ENCODE data around the gene RPS6KA4. TPM values are rescaled to one million over a fixed set of nuclear protein-coding genes. Genes with fewer than 3 reads are reported as not detected.
"Not testable (repeated sequence)": the region's sequence is repeated elsewhere in the genome, so short reads cannot be mapped to it uniquely, and the experiment has no call there.

Gene RPS6KA4
- total and polyA plus RNA-seq, 8 donors, result 7.4 to 18.8 (median 10.5) TPM

- H3K36me3 ChIP-seq, result peaks cover 0 to 16% (median 10%) of the 10 kb centered on the region in 3 donors
- WGBS, 2 donors, result 88 to 93% methylated on average over 24 of the region's 24 CpGs
- FAIRE-seq (no peak), ATAC-seq (no peak), DNase-seq (peak in 1 of 6 donors; percentile 23)
- no peak overlapping the region for H3K27ac ChIP-seq
- intact Hi-C loops (cut with DNase I), result no loop called here
- no peaks in the 10 kb centered on the region for H3K9me3 ChIP-seq
- no peak overlapping the region for H3K4me3 ChIP-seq
- H3K27me3 ChIP-seq, result no peaks in the 10 kb centered on the region
- peaks cover 7 to 10% (median 7%) of the 10 kb centered on the region in 3 donors for H3K4me1 ChIP-seq
- no peak for TF ChIP-seq CTCF (IDR thresholded peaks at IDR 0.05)
Observed at GRCh38 chr11:64314805-64315561, 44.0 kb upstream of the RPS6KA4 start.

- peak overlapping the region in 2 of 4 donors; percentile 98 to 99 for H3K27ac ChIP-seq
- peak in 3 of 6 donors; percentile 37 to 72 (median 55) for DNase-seq
- intact Hi-C loops (cut with DNase I), result not testable (repeated sequence)
Observed at GRCh38 chr11:64315667-64316526, 43.1 kb upstream of the RPS6KA4 start.

GRCh38 chr11:64316672-64317324 is 42.2 kb upstream of the RPS6KA4 start:
- FAIRE-seq (no peak), DNase-seq (peak; percentile 55 to 82 (median 66)), ATAC-seq (peak; percentile 1 to 13 (median 5))
- TF ChIP-seq CTCF (IDR thresholded peaks at IDR 0.05), result no peak
- intact Hi-C loops (cut with DNase I), result no loop called here
- H3K9me3 ChIP-seq, result no peaks in the 10 kb centered on the region
- peak overlapping the region; percentile 98 to 99 (median 99) for H3K27ac ChIP-seq
- no peaks in the 10 kb centered on the region for H3K27me3 ChIP-seq
- peaks cover 7 to 10% (median 7%) of the 10 kb centered on the region in 3 donors for H3K4me1 ChIP-seq
- H3K4me3 ChIP-seq, result peak overlapping the region; percentile 66 to 84 (median 74)
- peaks cover 0 to 16% (median 10%) of the 10 kb centered on the region in 3 donors for H3K36me3 ChIP-seq
- WGBS, 2 donors, result 4 to 5% methylated on average over 31 to 32 of the region's 32 CpGs

More at GRCh38 chr11:64315667-64316526, 43.1 kb upstream of the RPS6KA4 start:
- H3K27me3 ChIP-seq, FAIRE-seq, H3K9me3 ChIP-seq, ATAC-seq: not testable (repeated sequence)
- Histone ChIP-seq H3K4me1 (peaks cover 7 to 10% (median 7%) of the 10 kb centered on the region in 3 donors), H3K4me3 (peak overlapping the region in 2 of 4 donors; percentile 71 to 84), H3K36me3 (peaks cover 0 to 16% (median 10%) of the 10 kb centered on the region in 3 donors)
- 72 to 81% methylated on average over 25 of the region's 25 CpGs for WGBS, 2 donors

GRCh38 chr11:64317325-64317960 is 41.5 kb upstream of the RPS6KA4 start, which contains the start of gene TRMT112:
Gene TRMT112 (minus strand): TSS chr11:64317559. CDS start chr11:64317526, 33 bp downstream.
- Histone ChIP-seq H3K27ac (peak within 1 kb of the TSS; percentile 98 to 99 (median 99)), H3K9me3 (no peaks in the 10 kb centered on the region), H3K27me3 (no peaks in the 10 kb centered on the region), H3K4me3 (peak within 1 kb of the TSS; percentile 66 to 84 (median 74)), H3K4me1 (peaks cover 7 to 10% (median 7%) of the 10 kb centered on the region in 3 donors), H3K36me3 (peaks cover 0 to 16% (median 10%) of the 10 kb centered on the region in 3 donors)
- 0% methylated on average over 43 of the region's 43 CpGs for whole genome bisulfite sequencing, 2 donors
- no peak for TF ChIP-seq CTCF (IDR thresholded peaks at IDR 0.05)
- FAIRE-seq (peak; percentile 54), ATAC-seq (peak; percentile 81 to 88 (median 85)), DNase-seq (peak; percentile 87 to 99 (median 96))
- intact Hi-C loops (cut with DNase I), result no loop called here

Data from pancreas (tissue), 10 donors.